Endothelial cell of umbilical vein (primary cell): ENCODE measurements around the gene EPS8. TPM values are rescaled to one million over a fixed set of nuclear protein-coding genes. Genes with fewer than 3 reads are reported as not detected.

Source experiments
- BruUV-seq: library from RNA; stranded (reverse); fragments of 400-500 nt; replicated peaks from 2 replicates; lab custom pipeline; 2021; lab: Mats Ljungman, UMichigan
- CTCF ChIA-PET: fragments of 300-600, 350-600 bp; sonication (Branson Sonifier 250); formaldehyde crosslinking; loops from one replicate; lab custom pipeline; 2021; ENCODE audit warnings: antibody characterized with exemption, inconsistent platforms; lab: Charles Lee
- POLR2A ChIA-PET: fragments of 300-600, 350-600 bp; sonication (Branson Sonifier 250); formaldehyde crosslinking; loops from one replicate; lab custom pipeline; 2021; ENCODE audit warnings: antibody characterized with exemption, inconsistent platforms; lab: Charles Lee
- DNase-seq: peaks from one replicate; pipeline ENCODE4 v3.0.0-alpha.2; 2011; ENCODE audit warnings: low read depth, low spot score
- FAIRE-seq: peaks from 2 replicates; lab custom pipeline; 2011; peaks lifted over from hg19 to GRCh38; lab: Jason Lieb, UNC
- H2AFZ ChIP-seq: 2 replicates; pipeline ENCODE4 v1.6.0; 2012; ENCODE audit warnings: low read depth, low read length, control low read depth, inconsistent platforms
- H3K27ac ChIP-seq: 2 replicates; pipeline ENCODE4 v1.5.1; 2011; ENCODE audit warnings: low read depth, mild to moderate bottlenecking, control low read depth, low read length, moderate library complexity; ENCODE audit not compliant: insufficient read depth
- H3K27me3 ChIP-seq, 2 experiments: 2 replicates each; pipeline versions ENCODE4 v1.6.0 to v1.6.1; 2011; ENCODE audit warnings: low read length in 2 of 2, mixed read lengths in 1 of 2; ENCODE audit not compliant: control insufficient read depth in 2 of 2, insufficient read depth in 2 of 2
- H3K36me3 ChIP-seq, 2 experiments: 2 replicates in 1 of 2; 3 replicates in 1 of 2; pipeline ENCODE4 v1.5.1; 2011; ENCODE audit warnings: low read length in 2 of 2, mild to moderate bottlenecking in 1 of 2, moderate library complexity in 1 of 2; ENCODE audit not compliant: control insufficient read depth in 2 of 2, insufficient read depth in 2 of 2; ENCODE audit errors: extremely low read depth in 1 of 2
- H3K4me1 ChIP-seq: 3 replicates; pipeline ENCODE4 v1.5.1; 2011; ENCODE audit warnings: mild to moderate bottlenecking, low read length; ENCODE audit not compliant: control insufficient read depth, insufficient read depth; ENCODE audit errors: extremely low read depth
- H3K4me2 ChIP-seq: 2 replicates; pipeline ENCODE4 v1.6.1; 2011; ENCODE audit warnings: low read length, control low read depth, mixed read lengths; ENCODE audit not compliant: insufficient read depth
- H3K4me3 ChIP-seq, 3 experiments: fragments of 200-600 bp in 1 of 3; sonication (generic), shearing (Covaris generic) in 1 of 3; replicated peaks in 1 of 3; 2 replicates each; pipeline ENCODE4 v1.5.1; 2011 to 2016; ENCODE audit warnings: control low read depth in 3 of 3, low read length in 3 of 3, mild to moderate bottlenecking in 2 of 3, inconsistent platforms in 1 of 3, low read depth in 1 of 3, moderate library complexity in 1 of 3; ENCODE audit not compliant: insufficient read depth in 1 of 3
- H3K79me2 ChIP-seq: 2 replicates; pipeline ENCODE4 v1.6.0; 2012; ENCODE audit warnings: low read length, inconsistent platforms; ENCODE audit not compliant: control insufficient read depth, insufficient read depth
- H3K9ac ChIP-seq: replicated peaks from 2 replicates; pipeline ENCODE3; 2011; ENCODE audit warnings: low read length, control low read depth; ENCODE audit not compliant: insufficient read depth; ENCODE audit errors: extremely low read depth
- H3K9me1 ChIP-seq: replicated peaks from 3 replicates; pipeline ENCODE4 v1.6.0; 2011; ENCODE audit warnings: mild to moderate bottlenecking, low read length; ENCODE audit not compliant: control insufficient read depth, insufficient read depth; ENCODE audit errors: extremely low read depth
- H3K9me3 ChIP-seq: replicated peaks from 2 replicates; pipeline ENCODE4 v1.5.1; 2012; ENCODE audit warnings: low read length, inconsistent platforms; ENCODE audit not compliant: control insufficient read depth, insufficient read depth
- H4K20me1 ChIP-seq: replicated peaks from 2 replicates; pipeline ENCODE3; 2011; ENCODE audit warnings: mild to moderate bottlenecking, low read length; ENCODE audit not compliant: control insufficient read depth, insufficient read depth; ENCODE audit errors: extremely low read depth
- EZH2 ChIP-seq: IDR thresholded peaks from 2 replicates; pipeline ENCODE4 v1.6.1; 2012; ENCODE audit warnings: borderline replicate concordance, low read depth, mild to moderate bottlenecking, moderate library complexity, low read length, inconsistent platforms; ENCODE audit not compliant: severe bottlenecking
- FOS ChIP-seq: IDR thresholded peaks from 2 replicates; pipeline ENCODE4 v1.6.1; 2011; ENCODE audit warnings: mild to moderate bottlenecking, low read length, moderate library complexity, borderline replicate concordance; ENCODE audit not compliant: insufficient read depth
- GATA2 ChIP-seq: IDR thresholded peaks from 2 replicates; pipeline ENCODE4 v1.7.0; 2011; ENCODE audit warnings: low read depth, mild to moderate bottlenecking, moderate library complexity, mixed read lengths, low read length; ENCODE audit not compliant: insufficient read length, insufficient read depth
- JUN ChIP-seq: IDR thresholded peaks from 2 replicates; pipeline ENCODE4 v1.6.1; 2011; ENCODE audit warnings: borderline replicate concordance, low read depth; ENCODE audit not compliant: insufficient read length, insufficient read depth
- MYC ChIP-seq: IDR thresholded peaks from one replicate; pipeline ENCODE4 v1.6.1; 2011; ENCODE audit warnings: mild to moderate bottlenecking, low read depth, low read length
- POLR2A ChIP-seq: IDR thresholded peaks from 2 replicates; pipeline ENCODE4 v1.6.1; 2012; ENCODE audit warnings: low read depth, mild to moderate bottlenecking, control low read depth, low read length
- POLR2AphosphoS5 ChIP-seq: IDR thresholded peaks from 2 replicates; pipeline ENCODE4 v1.6.1; 2012; ENCODE audit warnings: low read depth, mild to moderate bottlenecking, control low read depth, low read length, moderate library complexity; ENCODE audit not compliant: insufficient read depth
- dilution Hi-C: fragments of 300-500 bp; cut with MboI; formaldehyde crosslinking; loops from one replicate; pipeline ENCODE4 v1.15.0; 2019; ENCODE audit warnings: low sequenced_read_pairs; ENCODE audit not compliant: extremely low pct_ligation_motif_present
- intact Hi-C: fragments of 100-400 bp; cut with micrococcal nuclease; formaldehyde crosslinking; loops from one replicate; pipeline ENCODE4 v1.10.0; 2022
- polyA plus RNA-seq, 4 experiments: library from polyadenylated mRNA; depleted of rRNA in 3 of 4; stranded (reverse) in 3 of 4; unstranded in 1 of 4; fragments of >200 nt; gene quantifications; 2 replicates each; pipeline versions ENCODE4 v1.2.1 to v1.2.3, GENCODE V29; 2011 to 2012; ENCODE audit warnings: missing spikeins in 1 of 4
- total RNA-seq: library from RNA; stranded (reverse); gene quantifications from 2 replicates; pipeline ENCODE4 v1.2.3, GENCODE V29; 2021
- TF ChIP-seq, protein P1 (sequence below), 2 donors: IDR thresholded peaks; 1 replicate in 1 of 2; 2 replicates in 1 of 2; pipeline ENCODE4 v1.5.1; 2011; ENCODE audit warnings: low read length in 2 of 2, mild to moderate bottlenecking in 2 of 2, moderate library complexity in 2 of 2, control low read depth in 1 of 2, inconsistent platforms in 1 of 2, low read depth in 1 of 2; ENCODE audit not compliant: insufficient read depth in 1 of 2; ENCODE audit errors: extremely low read depth in 1 of 2
- TF ChIP-seq, protein P2 (sequence below): IDR thresholded peaks from 2 replicates; pipeline ENCODE4 v1.6.1; 2011; ENCODE audit not compliant: insufficient read depth, insufficient read length

EPS8 gene
- total and polyA plus RNA-seq, 2 donors (not counting 3 experiments of a cell fraction or from before 2014, with no cell fraction given), result 8.4 to 11.9 TPM

GRCh38 chr12:15707516-15708199 lies 81.5 kb downstream of the EPS8 start:
- TF ChIP-seq POLR2A, result no peak
- TF ChIP-seq, protein P1, sequence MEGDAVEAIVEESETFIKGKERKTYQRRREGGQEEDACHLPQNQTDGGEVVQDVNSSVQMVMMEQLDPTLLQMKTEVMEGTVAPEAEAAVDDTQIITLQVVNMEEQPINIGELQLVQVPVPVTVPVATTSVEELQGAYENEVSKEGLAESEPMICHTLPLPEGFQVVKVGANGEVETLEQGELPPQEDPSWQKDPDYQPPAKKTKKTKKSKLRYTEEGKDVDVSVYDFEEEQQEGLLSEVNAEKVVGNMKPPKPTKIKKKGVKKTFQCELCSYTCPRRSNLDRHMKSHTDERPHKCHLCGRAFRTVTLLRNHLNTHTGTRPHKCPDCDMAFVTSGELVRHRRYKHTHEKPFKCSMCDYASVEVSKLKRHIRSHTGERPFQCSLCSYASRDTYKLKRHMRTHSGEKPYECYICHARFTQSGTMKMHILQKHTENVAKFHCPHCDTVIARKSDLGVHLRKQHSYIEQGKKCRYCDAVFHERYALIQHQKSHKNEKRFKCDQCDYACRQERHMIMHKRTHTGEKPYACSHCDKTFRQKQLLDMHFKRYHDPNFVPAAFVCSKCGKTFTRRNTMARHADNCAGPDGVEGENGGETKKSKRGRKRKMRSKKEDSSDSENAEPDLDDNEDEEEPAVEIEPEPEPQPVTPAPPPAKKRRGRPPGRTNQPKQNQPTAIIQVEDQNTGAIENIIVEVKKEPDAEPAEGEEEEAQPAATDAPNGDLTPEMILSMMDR (IDR thresholded peaks at IDR 0.05; ENCODE audit: extremely low read depth in 1 of 2, insufficient read depth in 1 of 2, low read depth in 1 of 2, low read length in 2 of 2), result no peak
- no peak for TF ChIP-seq POLR2AphosphoS5
- no peak for TF ChIP-seq EZH2
- TF ChIP-seq, protein P2, sequence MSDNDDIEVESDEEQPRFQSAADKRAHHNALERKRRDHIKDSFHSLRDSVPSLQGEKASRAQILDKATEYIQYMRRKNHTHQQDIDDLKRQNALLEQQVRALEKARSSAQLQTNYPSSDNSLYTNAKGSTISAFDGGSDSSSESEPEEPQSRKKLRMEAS, result no peak
- no peak for TF ChIP-seq JUN
- TF ChIP-seq MYC, result no peak
- TF ChIP-seq FOS, result no peak
- TF ChIP-seq GATA2, result no peak
- dilution Hi-C loops, result no loop called here
- intact Hi-C loops, result no loop called here
- no peaks in the 10 kb centered on the region for H3K9me3 ChIP-seq
- no peak overlapping the region for H3K27ac ChIP-seq
- no peak for DNase-seq
- H3K27me3 ChIP-seq, result no peaks in the 10 kb centered on the region
- ChIA-PET POLR2A (no interaction called here), CTCF (interaction anchor here (1.4 kb wide), 1 partner anchor 18 kb away, joined by 3 read pairs; no protein-coding TSS in a partner anchor)
- H3K36me3 ChIP-seq, result no peaks in the 10 kb centered on the region
- no peak overlapping the region for H3K4me2 ChIP-seq
- H3K4me3 ChIP-seq, result no peak overlapping the region
- no TSS peak for BruUV-seq
- no peaks in the 10 kb centered on the region for H3K79me2 ChIP-seq
- H3K4me1 ChIP-seq, result no peaks in the 10 kb centered on the region
- FAIRE-seq, result no peak
- no peaks in the 10 kb centered on the region for H4K20me1 ChIP-seq
- H2AFZ ChIP-seq, result no peak overlapping the region
- no peaks in the 10 kb centered on the region for H3K9me1 ChIP-seq
- no peak overlapping the region for H3K9ac ChIP-seq
